Measurements from ENCODE around the gene RALGPS2.

RALGPS2 gene

GRCh38 chr1:178970184-178970583 is 245.1 kb downstream of the RALGPS2 start:
- DNase-seq: no peak

Measured in CD4-positive, alpha-beta T cell treated with Interferon gamma for 1 hour (primary cell).